ENCODE results near the gene IFRD2. TPM values are rescaled to one million over a fixed set of nuclear protein-coding genes. Genes with fewer than 3 reads are reported as not detected.

The IFRD2 gene
- total RNA-seq, 1 donor from 2014 or later = 49.0 TPM

- TF ChIP-seq CTCF (IDR thresholded peaks at IDR 0.05; ENCODE audit: unreplicated experiment) = no peak
Measured at GRCh38 chr3:50333744-50334328, 41.6 kb upstream of the IFRD2 start.

GRCh38 chr3:50331364-50331907, 39.2 kb upstream of the IFRD2 start:
- H3K36me3 Mint-ChIP-seq (ENCODE audit: insufficient read depth) = peaks cover 2% of the 10 kb centered on the region
- DNase-seq (ENCODE audit: low spot score, unreplicated experiment) = no peak
- no peaks in the 10 kb centered on the region for H3K27me3 Mint-ChIP-seq
- no peak for TF ChIP-seq CTCF (IDR thresholded peaks at IDR 0.05; ENCODE audit: unreplicated experiment)
- H3K27ac Mint-ChIP-seq = no peak overlapping the region
- no peaks in the 10 kb centered on the region for H3K9me3 Mint-ChIP-seq (ENCODE audit: low read depth)
- H3K4me1 Mint-ChIP-seq (ENCODE audit: low read depth) = peaks cover 17% of the 10 kb centered on the region
- H3K4me3 Mint-ChIP-seq (ENCODE audit: low read depth) = no peak overlapping the region

More at GRCh38 chr3:50333744-50334328, 41.6 kb upstream of the IFRD2 start:
- H3K27ac Mint-ChIP-seq = no peak overlapping the region
- no peak for DNase-seq (ENCODE audit: low spot score, unreplicated experiment)
- H3K4me3 Mint-ChIP-seq (ENCODE audit: low read depth) = no peak overlapping the region
- H3K4me1 Mint-ChIP-seq (ENCODE audit: low read depth) = peaks cover 15% of the 10 kb centered on the region
- peaks cover 4% of the 10 kb centered on the region for H3K27me3 Mint-ChIP-seq
- H3K9me3 Mint-ChIP-seq (ENCODE audit: low read depth) = no peaks in the 10 kb centered on the region
- H3K36me3 Mint-ChIP-seq (ENCODE audit: insufficient read depth) = peaks cover 2% of the 10 kb centered on the region

- no peaks in the 10 kb centered on the region for H3K27me3 Mint-ChIP-seq
- DNase-seq (ENCODE audit: low spot score, unreplicated experiment) = no peak
- H3K27ac Mint-ChIP-seq = no peak overlapping the region
- no peak for TF ChIP-seq CTCF (IDR thresholded peaks at IDR 0.05; ENCODE audit: unreplicated experiment)
- no peak overlapping the region for H3K4me3 Mint-ChIP-seq (ENCODE audit: low read depth)
- peaks cover 4% of the 10 kb centered on the region for H3K36me3 Mint-ChIP-seq (ENCODE audit: insufficient read depth)
- H3K4me1 Mint-ChIP-seq (ENCODE audit: low read depth) = peaks cover 10% of the 10 kb centered on the region
- no peaks in the 10 kb centered on the region for H3K9me3 Mint-ChIP-seq (ENCODE audit: low read depth)
Measured at GRCh38 chr3:50330330-50330729, 38.1 kb upstream of the IFRD2 start.

- H3K27ac Mint-ChIP-seq = peak within 1 kb of the TSS; percentile 96
- no peaks in the 10 kb centered on the region for H3K9me3 Mint-ChIP-seq (ENCODE audit: low read depth)
- peak; percentile 91 for DNase-seq (ENCODE audit: low spot score, unreplicated experiment)
- H3K4me1 Mint-ChIP-seq (ENCODE audit: low read depth) = peaks cover 16% of the 10 kb centered on the region
- no peak for TF ChIP-seq CTCF (IDR thresholded peaks at IDR 0.05; ENCODE audit: unreplicated experiment)
- no peaks in the 10 kb centered on the region for H3K27me3 Mint-ChIP-seq
- H3K36me3 Mint-ChIP-seq (ENCODE audit: insufficient read depth) = peaks cover 7% of the 10 kb centered on the region
- peak within 1 kb of the TSS; percentile 85 for H3K4me3 Mint-ChIP-seq (ENCODE audit: low read depth)
Measured at GRCh38 chr3:50327943-50328691, 35.9 kb upstream of the IFRD2 start, which contains the start of gene TUSC2. TUSC2 (minus strand) TSS chr3:50328223; CDS start chr3:50328099, 124 bp downstream.

GRCh38 chr3:50327129-50327528, 34.9 kb upstream of the IFRD2 start:
- H3K9me3 Mint-ChIP-seq (ENCODE audit: low read depth) = no peaks in the 10 kb centered on the region

More at GRCh38 chr3:50327129-50327528, 34.9 kb upstream of the IFRD2 start:
- DNase-seq (ENCODE audit: low spot score, unreplicated experiment) = no peak
- Mint-ChIP-seq H3K27ac (peak overlapping the region; percentile 78), H3K4me3 (ENCODE audit: low read depth) (peak overlapping the region; percentile 85), H3K4me1 (ENCODE audit: low read depth) (peaks cover 16% of the 10 kb centered on the region), H3K36me3 (ENCODE audit: insufficient read depth) (peaks cover 7% of the 10 kb centered on the region), H3K27me3 (no peaks in the 10 kb centered on the region)
- TF ChIP-seq CTCF (IDR thresholded peaks at IDR 0.05; ENCODE audit: unreplicated experiment) = no peak

All from progenitor cell of endocrine pancreas (in vitro differentiated cells).